Kidney glomerular epithelial cell (primary cell): ENCODE results near the gene ASB6.
"Not testable (repeated sequence)": the region's sequence is repeated elsewhere in the genome, so short reads cannot be mapped to it uniquely, and the experiment has no call there.

ENCODE experiments used
- DNase-seq: peaks from one replicate; lab custom pipeline; 2025; lab: John Stamatoyannopoulos, UW

Gene ASB6

DNA sequence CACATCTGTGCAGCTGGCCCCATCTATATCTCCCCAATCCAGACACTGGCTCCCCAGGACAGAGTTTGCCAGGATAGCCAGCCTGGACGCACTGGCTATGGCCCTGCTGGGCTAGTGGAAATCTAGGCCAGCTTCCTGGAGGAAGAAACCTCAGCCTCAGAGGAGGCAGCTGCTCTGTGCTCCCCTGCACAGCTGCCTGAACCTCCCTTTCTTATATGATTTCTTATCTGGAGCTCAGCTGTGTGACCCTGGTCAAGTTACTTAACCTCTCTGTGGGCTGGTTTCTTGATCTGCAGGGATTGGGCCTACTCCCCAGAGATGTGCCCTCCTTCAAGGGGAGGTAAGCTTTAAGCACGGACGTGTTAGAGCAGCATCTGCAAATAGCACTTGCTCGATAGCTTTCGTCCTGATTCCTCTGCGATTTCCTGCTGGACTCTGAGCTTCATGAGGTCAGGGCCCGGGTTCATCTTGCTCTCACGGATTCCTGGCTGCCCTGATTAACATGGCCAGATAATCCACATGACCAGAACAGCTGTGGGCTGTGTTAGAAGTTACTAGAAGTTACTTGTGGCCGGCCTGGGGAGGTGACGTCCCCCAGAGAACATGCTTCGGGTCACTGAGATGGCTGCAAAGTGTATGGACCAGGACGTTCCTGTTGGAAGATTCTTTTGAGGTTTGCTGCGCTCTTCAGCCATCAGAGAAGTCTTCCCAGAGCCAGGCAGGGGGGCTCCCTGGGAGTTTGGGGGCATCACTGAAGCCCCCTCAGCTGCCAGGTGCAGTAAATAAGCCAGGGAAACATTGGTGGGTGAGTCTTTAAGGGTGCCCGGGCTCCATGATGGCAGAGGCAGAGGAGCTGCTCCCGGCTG is 35.6 kb downstream of the ASB6 start:
- DNase-seq, result no peak

DNA sequence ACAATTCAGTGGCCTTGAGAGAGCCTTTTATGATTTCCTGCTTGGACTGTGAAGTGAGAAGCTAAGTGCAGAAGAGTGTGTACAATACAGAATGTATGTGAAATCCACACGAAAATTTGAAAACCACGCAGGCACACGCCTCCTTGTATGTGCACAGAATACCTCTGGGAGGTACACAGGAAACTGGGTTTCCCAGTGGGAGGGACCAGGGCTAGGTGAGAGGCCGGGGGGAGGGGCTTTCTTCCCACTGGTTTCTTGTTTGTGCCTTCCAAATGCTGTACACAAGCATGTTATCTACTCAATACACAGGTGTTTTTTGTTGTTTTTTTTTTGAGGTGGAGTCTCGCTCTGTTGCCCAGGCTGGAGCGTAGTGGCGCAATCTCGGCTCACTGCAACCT is 37.2 kb downstream of the ASB6 start:
- DNase-seq, result no peak

- DNase-seq, result no peak
Observed at GRCh38 chr9:129604056-129604765, 37.7 kb downstream of the ASB6 start.

GRCh38 chr9:129602598-129603415 is 39.1 kb downstream of the ASB6 start:
- DNase-seq, result no peak

DNA sequence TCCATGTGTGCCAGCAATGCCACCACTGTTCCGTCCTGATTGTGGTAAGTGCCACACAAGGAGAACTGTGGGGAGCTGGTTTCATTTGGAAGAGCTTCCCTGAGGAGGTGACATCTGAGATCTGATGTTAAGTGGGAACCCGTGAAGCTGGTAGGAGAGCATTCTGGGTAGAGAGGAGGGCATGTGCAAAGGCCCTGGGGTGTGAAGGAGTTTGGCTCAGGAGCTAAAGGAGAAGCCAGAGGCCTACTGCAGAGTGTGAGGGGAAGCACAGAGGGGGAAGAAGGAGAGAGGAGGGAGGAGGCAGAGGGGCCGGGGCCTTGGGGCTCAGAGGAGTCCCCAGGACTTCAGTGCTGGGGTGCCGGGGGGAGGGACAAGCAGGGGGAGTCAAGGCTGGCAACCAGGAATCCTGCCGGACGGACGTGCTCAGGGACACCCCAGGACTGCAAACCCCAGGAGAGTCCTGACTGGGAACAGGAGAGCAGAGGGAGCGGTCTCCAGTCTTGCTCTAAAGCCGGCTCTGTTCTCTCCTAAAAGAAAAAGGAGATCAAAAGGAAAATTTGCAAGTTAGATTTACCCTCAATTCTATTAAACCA is 40.8 kb downstream of the ASB6 start:
- no peak for DNase-seq

DNA sequence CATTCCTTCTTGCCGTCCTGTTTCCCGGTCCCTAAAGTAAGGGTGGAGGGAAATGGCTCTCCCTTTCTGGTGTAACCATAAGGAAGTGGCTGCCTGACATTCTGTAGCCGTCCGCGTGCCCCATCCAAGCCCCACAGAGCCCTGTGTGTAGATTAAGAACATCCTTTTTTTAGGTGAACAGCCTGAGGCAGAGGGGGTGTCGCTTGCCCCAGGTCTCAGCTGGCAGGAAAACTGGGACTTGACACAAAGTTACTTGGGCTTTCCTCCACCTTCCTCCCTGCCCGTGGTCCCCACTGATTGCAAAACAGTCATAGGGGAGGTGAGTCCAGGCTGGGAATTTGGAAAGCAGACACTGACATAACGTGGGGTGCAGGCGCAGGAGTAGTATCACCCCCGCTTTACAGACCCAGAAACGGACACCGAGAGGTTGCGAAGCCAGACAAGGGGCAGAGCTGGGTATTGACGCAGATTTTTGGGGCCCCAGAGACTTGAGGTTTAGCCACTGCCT is 43.8 kb downstream of the ASB6 start:
- DNase-seq, result no peak

DNA sequence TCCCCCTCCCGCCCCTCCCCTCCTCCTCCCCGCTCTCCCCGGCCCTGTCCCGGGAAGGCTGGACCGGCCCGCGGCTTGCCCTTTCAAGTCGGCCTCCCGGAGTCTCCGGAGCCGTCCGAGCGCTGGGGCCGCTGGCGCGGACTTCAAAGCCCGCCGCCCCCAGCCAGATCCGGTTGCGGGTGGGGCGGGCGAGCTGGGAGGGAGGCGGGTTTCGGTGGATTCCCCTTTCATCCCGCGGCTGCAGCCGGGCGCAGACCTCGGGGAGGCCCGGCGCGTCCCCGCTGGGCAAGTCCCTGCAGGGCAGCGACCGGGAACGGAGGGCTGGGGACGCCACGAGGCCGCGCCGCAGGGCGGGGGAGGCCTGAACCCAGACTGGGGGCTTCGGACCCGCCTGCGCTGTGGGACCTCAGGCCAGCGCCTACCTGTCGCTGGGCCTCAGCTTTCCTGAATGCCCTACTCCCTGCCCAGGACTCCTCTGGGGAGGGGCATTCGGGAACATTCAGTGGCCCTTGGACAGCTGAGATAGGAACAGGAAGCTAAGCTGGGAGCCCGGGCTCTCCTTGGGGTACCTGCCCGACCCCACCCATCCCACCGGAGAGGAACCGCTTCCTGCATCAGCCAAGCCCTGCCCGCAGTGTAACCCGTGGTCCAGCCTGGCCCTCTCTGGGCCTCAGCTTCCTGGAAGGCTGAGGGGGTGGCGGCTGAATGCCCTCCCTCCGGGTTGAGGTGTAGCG is 44.4 kb downstream of the ASB6 start:
- no peak for DNase-seq

DNA sequence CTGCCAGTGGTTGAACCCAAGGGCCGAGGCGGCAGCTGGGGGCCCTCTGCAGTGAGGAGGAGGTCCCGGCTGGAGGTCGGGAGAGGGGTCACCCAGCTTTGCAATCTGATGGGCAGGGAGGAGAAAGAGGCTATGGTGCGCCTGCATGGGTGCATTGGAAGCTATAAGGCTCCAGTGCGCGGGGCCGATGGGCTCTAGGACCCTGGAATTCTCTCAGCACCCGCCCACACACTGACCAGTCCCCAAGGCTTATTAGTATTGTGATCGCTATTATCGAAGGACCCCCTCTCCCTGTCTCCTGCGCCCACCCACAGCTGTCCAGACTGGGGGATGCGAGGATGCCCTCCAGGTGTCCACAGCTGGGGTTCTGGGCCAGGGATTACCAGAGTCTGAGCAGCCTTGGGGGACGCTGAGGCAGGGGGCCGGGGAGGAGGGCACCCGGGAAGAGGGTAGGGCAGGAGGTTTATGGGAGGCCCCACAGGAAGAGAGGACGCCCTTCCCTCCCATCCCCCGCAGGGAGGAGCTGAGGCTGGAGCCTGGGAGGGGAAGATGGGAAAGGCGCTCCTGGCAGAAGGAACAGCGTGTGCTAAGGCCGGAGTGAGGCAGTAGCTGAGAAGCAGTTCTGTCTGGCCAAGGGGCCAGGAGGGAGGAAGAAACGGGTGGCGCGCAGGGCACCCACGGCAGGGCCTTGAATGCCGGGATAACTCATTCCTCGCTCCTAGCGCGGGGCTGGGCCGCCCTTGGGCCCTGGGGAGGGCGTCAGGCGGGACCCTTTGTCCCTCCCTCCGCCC is 45.2 kb downstream of the ASB6 start:
- no peak for DNase-seq

GRCh38 chr9:129595903-129596540 is 45.9 kb downstream of the ASB6 start:
- DNase-seq, result no peak

GRCh38 chr9:129595311-129595741 is 46.6 kb downstream of the ASB6 start:
- no peak for DNase-seq

GRCh38 chr9:129594632-129595031 is 47.3 kb downstream of the ASB6 start:
- no peak for DNase-seq

- DNase-seq, result not testable (repeated sequence)
Observed at GRCh38 chr9:129592790-129593189, 49.2 kb downstream of the ASB6 start.

- DNase-seq, result no peak
Observed at GRCh38 chr9:129591916-129592315, 50.0 kb downstream of the ASB6 start.

GRCh38 chr9:129590466-129590865 is 51.5 kb downstream of the ASB6 start:
- DNase-seq, result no peak

DNA sequence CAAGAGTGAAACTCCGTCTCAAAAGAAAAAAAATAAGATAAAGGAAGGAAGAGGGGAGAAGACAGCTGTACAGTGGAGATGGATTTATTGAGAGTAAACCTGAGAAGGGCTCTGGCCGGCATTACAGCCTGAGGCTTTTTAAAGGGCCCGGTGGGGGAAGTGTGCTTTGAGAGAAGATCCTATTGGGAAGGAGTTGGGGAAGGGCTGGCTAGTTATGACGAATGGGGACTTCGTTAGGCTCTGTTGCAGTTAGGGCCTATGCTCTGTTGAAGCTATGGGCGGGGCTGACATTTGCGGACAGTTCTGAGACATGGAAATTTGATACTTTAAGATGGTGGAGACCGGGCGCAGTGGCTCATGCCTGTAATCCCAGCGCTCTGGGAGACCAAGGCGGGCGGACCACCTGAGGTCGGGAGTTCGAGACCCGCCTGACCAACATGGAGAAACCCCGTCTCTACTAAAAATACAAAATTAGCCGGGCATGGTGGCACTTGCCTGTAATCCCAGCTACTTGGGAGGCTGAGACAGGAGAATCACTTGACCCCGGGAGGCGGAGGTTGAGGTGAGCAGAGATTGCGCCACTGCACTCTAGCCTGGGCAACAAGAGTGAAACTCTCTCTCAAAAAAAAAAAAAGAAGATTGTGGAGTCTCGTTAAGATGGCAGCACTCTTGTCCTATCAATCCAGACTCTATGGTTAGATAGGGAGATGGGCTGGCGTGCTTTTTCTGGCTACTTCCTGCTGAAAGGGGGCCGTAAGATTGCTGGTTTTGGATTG is 54.3 kb downstream of the ASB6 start:
- no peak for DNase-seq

DNA sequence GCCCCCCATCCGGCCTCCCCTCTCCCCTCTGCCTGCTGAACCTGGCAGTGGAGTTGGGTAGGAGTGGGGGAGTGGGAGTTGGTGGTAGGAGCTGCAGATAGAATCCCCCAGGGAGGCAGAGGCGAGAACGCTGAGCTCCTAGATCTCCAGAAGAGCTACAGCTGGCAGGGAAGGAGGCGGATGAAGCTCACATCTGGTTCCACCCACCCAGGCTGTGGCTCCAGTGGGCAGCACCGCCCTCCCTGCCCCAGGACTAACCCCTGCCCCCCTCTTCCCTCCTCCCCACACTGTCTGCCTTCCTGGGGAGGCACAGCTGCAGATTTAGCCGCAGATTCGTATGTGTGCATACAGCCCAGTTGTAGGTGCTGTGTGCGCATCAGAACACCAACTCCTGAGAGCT is 55.3 kb downstream of the ASB6 start:
- DNase-seq, result no peak

GRCh38 chr9:129586245-129586644 is 55.7 kb downstream of the ASB6 start:
- no peak for DNase-seq

- no peak for DNase-seq
Observed at GRCh38 chr9:129585352-129585751, 56.6 kb downstream of the ASB6 start.
